Activated CD8-positive, alpha-beta memory T cell treated with anti-CD3 and anti-CD28 coated beads, Interleukin-2, amount 50 U/mL, for 48 hours (primary cell): ENCODE results near the gene MXD4.
A peak's percentile ranks its signal among the peaks of the same experiment; 100 is the strongest.
"Not testable (repeated sequence)": the region's sequence is repeated elsewhere in the genome, so short reads cannot be mapped to it uniquely, and the experiment has no call there.

ENCODE experiments used
- DNase-seq: peaks from one replicate; pipeline ENCODE4 v3.0.0-alpha.2; 2020

MXD4 gene

GRCh38 chr4:2291705-2292645 is 30.1 kb upstream of the MXD4 start:
- DNase-seq, result peak; percentile 51

GRCh38 chr4:2290974-2291704 is 29.2 kb upstream of the MXD4 start:
- DNase-seq, result peak; percentile 77

GRCh38 chr4:2290488-2290887 is 28.6 kb upstream of the MXD4 start:
- no peak for DNase-seq

GRCh38 chr4:2289955-2290333 is 28.0 kb upstream of the MXD4 start:
- peak; percentile 49 for DNase-seq

GRCh38 chr4:2289311-2289954 is 27.5 kb upstream of the MXD4 start:
- peak; percentile 40 for DNase-seq

- DNase-seq, result no peak
Observed at GRCh38 chr4:2288051-2288541, 26.2 kb upstream of the MXD4 start.

GRCh38 chr4:2287594-2287915 is 25.6 kb upstream of the MXD4 start:
- no peak for DNase-seq

- no peak for DNase-seq
Observed at GRCh38 chr4:2286904-2287593, 25.1 kb upstream of the MXD4 start.

- DNase-seq, result no peak
Observed at GRCh38 chr4:2285613-2286381, 23.9 kb upstream of the MXD4 start.

- DNase-seq, result no peak
Observed at GRCh38 chr4:2284934-2285612, 23.2 kb upstream of the MXD4 start.

- DNase-seq, result no peak
Observed at GRCh38 chr4:2284161-2284933, 22.4 kb upstream of the MXD4 start.

GRCh38 chr4:2283199-2283711 is 21.3 kb upstream of the MXD4 start:
- no peak for DNase-seq

- DNase-seq, result no peak
Observed at GRCh38 chr4:2281575-2282343, 19.9 kb upstream of the MXD4 start.

GRCh38 chr4:2280531-2281300 is 18.8 kb upstream of the MXD4 start:
- no peak for DNase-seq

- DNase-seq, result no peak
Observed at GRCh38 chr4:2277956-2278355, 16.0 kb upstream of the MXD4 start.

GRCh38 chr4:2276581-2277325 is 14.8 kb upstream of the MXD4 start:
- DNase-seq, result no peak

- DNase-seq, result no peak
Observed at GRCh38 chr4:2275546-2276251, 13.8 kb upstream of the MXD4 start.

- DNase-seq, result not testable (repeated sequence)
Observed at GRCh38 chr4:2275044-2275397, 13.1 kb upstream of the MXD4 start.
